ENCODE data around the gene THBS2.

Gene THBS2

DNA sequence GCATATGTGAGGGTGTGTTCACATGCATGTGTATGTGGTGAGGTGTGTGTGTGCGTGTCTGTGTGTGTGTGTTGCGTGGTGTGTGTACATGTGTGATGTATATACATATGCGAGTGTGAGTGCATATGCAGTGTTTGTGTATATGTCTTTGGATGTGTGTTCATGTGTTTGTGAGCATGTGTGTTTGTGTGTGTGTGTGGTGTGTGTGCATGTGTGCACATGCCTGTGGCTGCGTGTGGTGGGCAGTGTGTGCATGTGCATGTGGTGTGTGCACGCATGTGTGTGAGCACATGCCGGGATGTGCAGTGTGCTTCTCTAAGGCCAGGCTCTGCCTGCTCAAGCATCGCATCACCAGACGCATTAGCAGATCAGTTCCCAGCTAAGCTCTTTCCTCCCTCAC is 5.7 kb downstream of the THBS2 start:
- FAIRE-seq, result no peak

DNA sequence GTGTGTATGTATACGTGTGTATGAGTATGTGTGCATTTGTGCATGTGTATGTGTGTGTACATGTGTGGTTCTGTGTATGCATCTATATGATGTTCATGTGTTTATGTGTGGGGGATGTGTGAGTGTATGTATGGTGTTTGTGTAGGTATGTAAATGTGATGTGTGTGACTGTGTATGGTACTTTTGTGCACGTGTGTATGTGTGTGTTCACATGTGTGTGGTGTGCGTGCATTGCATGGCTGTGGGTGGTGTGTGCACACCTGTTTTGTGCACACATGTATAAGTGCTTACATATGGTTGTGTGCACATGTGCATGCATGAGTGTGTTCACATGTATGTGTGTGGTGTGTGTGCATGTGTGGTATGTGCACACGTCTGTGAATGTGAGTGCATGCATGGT is 6.2 kb downstream of the THBS2 start:
- no peak for FAIRE-seq

DNA sequence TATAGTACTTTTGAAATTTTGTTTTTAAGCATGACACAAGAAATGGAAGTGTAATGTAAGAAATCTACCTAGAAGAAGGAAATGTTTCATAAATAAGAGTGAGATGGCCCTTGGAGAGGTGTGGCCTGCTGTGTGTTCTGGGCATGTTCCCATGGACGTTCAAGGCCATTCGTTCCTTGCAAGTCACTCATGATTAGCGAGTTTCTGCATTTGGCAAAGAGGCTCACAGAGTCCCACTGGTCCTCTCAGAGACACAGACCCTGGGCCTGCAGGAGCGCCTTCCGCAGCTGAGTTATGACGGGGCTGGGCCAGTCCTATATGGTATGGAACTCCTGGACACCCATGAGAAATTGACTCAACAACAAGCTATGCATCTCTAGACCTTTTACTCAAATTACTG is 7.2 kb downstream of the THBS2 start:
- no peak for FAIRE-seq

DNA sequence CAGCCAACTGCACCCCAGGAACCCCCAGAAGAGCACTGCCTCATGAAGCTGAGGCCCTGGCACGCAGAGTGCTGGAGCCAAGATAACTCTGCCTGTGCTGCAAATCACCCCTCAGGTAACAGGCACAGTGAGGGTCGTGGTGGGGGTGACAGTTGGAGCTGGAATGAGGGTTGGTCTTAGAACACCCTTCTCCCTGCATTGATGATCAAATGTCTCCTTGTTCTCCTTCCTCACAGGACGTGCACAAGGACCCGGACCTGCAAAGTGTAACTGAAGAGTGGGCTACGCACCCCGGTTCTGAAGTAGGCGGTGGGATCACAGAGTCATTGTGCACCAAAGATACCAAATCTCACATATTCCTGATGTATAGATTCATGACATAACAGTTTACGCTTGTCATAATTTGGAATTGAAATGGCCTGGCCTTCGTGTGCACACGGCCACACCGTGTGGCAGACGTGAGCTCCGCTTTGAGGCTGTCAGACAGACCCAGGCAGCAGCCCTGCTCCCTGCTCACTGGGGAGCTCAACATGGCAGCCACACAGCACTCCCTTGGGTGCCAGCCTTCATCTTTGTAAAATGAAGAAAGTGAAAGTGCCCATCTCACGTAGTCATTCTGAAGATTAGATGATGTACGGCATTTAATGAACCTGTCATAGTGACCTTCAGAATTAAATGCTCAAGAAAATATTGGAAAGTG is 8.8 kb downstream of the THBS2 start:
- FAIRE-seq, result no peak

DNA sequence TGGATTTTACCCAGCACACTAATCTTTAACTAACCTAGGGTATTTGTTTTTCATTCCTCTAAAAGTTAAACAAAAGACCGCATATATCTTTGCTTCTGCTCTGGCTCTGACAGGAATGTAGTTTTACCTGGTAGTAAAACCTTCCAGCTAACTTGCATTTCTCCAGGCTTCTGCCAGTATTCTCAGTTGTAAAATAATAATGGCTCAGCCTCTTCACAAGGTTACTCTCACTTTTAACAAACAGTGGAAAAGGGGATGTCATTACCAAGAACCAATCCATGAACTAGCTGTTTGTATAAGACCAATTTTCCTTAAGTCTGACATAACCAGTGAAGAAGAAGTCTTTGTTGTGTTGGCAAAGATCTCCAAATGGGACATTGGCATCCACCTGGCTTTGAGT is 10.0 kb downstream of the THBS2 start:
- FAIRE-seq, result no peak

DNA sequence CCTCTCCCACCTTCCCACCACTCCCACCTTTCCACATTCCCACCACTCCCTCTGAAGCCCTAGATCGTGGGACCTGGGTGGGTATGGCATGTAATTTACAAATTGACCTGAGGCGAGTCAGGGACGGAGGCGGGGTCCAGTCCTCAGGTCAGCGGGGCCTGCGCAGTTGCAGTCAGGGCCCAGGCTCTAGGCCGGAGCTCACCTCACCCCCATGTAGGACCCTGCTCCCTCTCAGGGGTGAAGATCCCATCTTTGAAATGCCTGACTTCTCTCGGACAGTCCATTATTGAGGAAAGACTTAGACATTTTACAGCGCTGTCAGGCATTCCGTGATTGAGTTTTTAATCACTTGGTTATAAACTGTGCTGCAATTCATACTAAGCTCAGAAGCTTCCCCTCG is 10.5 kb downstream of the THBS2 start:
- no peak for FAIRE-seq

DNA sequence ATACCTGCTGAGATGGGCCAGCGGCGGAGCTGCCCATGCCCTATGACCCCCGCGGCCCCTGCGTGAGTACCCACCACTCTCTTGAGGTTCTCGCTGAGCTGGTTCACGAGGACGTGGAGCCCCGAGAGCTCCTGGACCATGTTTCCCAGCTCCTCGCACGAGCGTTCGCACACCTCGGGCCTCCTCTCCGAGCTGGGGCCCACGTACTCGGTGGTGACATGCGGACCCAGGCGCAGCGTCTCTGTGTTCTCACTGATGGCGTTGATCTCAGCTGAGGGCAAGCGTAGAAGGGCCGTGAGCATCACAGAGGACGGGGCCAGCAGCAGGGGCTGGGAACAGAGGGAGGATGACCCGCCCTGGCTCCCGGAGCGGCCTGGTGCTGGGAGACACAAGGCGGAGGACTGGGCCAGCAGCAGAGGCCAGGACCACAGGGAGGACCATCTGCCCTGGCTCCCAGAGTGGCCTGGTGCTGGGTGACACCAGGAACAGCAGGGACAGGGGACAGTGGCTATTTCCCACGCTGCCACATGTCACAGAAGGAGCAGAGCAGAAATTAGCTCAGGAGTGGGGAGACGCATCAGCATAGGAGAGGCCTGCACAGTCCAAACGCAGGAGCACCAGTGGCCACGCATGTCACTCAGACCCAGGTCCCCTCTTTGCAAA is 11.8 kb downstream of the THBS2 start:
- no peak for FAIRE-seq

DNA sequence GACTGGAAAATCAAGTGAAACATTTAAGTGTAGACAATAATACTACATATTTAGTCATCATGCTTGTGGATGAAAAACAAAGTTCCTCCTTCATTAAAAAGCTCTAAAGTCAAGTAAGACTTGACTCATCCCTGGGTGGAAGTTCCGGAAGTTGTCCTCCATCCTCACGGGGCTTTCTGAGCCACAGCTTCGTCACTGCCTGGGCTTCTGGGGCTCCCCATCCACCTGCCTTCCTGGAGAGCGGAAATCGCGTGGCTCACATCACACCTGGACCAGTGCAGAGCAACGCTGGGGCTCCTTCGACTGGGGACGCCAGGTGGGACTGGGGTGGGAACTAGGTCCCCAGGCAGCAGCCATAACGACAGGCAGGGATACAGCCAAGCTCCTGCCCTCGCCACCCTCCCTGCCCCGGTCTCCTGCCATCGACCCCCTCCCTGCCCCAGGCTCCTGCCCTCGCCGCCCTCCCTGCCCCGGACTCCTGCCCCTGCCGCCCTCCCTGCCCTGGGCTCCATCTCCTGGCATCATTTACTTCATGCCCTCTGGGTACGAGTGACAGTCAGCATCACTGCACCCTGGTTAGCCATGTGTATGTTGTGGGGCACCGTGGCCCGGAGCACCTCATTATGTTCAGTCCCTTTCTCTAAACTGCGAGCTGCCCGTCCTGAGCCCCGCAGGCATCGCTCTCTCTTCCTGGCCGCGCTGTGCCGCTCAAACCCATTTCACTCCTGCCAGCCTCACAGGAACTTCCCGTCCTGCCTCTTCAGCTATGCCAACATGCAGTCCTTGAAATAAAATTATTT is 12.9 kb downstream of the THBS2 start:
- FAIRE-seq, result no peak

DNA sequence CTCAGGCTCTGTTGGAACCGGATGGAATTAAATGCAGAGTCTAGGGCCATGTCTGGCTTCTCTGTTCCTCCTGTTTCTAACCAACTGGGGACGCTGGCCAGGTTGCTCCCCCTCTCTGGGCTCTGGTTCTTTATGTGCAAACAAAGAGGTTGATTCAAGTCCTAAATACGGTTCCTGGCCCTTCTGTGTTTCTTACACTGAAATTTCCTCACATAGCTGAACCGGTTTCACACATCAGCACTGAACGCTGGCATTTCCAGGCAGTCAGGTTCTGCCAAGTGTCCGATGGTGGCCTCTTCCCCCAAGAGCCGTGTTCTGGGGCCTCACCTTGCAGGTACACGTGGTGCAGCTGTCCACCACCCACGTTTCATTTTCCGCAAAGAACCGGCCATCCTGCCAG is 13.5 kb downstream of the THBS2 start:
- no peak for FAIRE-seq

DNA sequence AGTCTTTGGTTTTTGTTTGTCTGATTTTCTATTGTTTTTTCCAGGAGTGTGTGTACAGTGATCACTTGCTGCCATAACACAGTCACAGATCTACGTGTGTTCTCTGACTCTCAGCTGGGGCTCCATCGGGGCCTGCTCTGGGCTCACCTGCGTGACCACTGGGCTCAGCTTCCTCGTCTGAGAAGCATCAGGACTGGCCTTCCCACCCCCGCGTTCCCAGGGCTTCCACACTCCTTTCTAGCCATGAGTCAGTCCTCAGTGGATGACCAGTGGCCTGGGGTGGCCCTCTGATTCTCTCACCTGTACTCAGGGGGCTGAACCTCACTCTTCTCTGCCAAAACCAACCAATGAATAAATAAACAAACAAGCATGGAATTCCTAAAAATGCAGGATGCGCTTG is 14.5 kb downstream of the THBS2 start:
- no peak for FAIRE-seq

DNA sequence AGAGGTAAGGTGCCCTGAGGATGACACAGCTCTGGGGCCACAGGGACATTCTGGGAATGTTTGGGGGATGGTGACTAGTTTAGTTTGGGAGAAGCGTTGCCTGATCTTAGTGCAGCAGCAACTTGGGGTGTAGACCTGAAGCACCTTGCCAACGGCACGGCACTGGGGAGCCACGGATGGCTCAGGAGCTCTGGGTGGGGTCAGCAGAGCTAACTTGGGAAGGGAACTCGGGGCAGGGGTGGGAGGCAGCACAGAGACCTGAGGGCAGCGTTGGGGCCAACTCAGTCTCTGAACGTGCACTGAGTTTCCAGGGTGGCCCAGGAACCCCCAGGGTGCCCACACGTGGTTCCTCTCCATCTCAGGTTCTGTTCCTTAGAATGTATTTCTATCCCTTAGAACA is 14.9 kb downstream of the THBS2 start:
- no peak for FAIRE-seq

DNA sequence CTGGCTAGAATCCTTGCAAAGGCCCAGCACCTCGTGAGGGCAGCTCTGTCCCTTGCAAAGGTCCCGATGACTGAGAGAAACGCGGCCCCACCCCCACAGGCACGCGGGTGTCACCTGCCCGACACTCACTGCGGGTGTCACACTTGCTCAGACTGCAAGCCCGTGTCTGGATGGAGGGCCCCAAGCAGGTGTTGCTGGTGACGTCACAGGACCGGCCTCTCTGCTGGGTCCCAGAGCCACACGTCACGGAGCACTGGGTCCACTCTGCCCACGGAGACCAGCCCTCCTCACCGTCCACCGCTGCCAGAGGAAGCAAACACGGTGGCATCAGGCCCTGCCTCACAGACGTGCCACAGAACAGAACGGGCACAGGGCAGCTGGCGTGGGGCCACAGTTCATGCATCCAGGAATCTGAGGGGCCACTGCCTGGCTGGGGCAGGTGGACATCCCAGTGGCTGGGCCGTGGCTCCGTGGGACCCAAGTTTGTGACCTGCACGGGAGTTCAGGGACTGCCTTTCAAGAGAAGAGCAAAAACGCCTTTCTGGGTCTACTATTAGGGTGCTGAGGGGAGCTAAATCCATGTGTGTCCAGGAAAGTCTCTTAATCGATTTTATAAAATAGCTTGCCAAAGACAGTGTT is 16.0 kb downstream of the THBS2 start:
- FAIRE-seq, result no peak

DNA sequence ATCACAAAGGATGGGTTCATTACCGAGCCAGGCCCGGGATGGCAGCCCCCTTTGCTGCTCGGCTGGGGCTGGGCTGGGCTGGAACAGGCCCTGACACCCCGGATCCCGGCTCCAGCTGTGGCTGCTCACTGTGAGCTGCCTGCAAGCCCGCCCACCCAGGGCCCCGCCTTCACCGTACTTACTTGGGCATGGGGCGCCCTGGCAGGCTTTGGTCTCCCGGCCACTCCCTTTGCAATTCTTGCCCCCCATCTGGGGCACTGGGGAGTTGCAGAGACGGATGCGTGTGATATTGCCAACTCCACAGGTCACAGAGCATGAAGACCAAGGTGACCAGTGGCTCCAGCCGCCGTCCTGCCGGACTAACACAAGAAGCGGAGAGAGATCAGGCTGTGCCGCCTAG is 16.7 kb downstream of the THBS2 start:
- no peak for FAIRE-seq

DNA sequence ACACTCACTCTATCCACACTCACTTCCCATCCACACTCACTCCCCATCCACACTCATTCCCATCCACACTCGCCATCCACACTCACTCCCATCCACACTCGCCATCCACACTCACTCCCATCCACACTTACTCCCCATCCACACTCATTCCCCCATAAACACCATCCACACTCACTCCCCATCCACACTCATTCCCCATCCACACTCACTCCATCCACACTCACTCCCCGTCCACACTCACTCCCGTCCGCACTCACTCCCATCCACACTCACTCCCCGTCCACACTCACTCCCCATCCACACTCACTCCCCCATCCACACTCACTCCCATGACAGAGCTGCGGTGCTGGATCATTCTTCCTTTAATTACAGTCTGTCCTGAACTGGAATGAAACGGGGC is 17.1 kb downstream of the THBS2 start:
- no peak for FAIRE-seq

DNA sequence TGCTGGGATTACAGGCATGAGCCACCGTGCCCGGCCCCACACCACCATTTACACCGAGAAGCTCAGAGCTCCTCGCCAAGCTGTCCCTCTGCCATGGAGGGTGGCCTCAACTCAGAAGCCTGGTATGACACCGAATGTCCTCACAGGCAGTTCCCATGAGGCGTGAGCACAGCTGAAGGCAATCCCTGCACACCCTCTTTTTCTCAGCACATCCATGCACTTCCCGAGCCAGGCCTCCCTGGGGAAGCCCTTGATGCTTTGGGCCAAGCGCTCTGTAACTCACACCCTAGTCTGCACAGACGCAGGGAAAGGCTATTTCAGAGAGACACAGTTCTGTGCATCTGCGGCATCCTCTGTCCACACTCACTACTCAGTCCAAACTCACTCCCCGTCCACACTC is 18.4 kb downstream of the THBS2 start:
- FAIRE-seq, result no peak

DNA sequence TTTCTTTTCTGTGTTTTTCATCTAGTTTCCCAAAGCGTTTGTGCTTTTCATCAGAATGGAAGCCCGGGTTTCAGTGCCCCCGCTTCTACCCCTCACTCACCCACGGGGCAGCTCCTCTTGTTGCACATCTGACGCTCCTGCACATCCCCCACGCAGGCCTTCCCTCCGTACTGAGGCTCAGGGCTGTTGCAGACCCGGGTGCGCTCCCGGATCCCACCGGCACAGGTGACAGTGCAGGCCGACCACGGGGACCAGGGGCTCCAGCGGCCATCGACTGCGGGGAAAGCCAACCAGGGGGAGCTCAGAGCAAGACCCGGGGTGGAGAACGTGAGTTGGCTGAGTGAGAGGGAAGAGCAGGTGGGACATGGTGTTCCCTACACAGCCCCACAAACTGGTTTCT is 19.0 kb downstream of the THBS2 start:
- FAIRE-seq, result no peak

DNA sequence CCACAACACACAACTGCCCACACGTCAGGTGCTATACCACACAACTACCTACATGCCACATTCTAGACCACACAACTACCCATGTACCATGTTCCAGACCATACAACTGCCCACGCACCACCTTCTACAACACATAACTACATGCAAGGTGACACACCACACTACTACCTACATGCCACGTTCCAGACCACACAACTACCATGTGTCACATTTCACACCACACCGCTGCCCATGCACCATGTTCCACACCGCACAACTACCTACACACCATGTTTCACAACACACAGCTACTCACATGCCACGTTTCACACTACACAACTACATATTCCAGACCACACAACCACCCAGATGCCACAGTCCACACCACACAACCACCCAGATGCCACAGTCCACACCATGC is 19.8 kb downstream of the THBS2 start:
- FAIRE-seq, result no peak

DNA sequence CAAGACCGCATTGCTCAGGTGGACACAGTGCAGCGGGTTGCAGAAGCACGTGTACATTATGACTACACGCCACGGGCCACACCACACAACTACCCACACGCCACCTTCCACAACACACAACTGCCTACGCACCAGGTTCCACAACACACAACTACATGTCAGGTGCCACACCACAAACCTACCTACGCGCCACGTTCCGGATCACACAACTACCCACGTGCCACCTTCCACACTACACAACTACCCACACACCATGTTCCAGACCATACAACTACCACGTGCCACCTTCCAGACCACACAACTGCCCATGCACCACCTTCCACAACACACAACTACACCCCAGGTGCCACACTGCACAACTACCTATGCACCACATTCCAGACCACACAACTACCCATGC is 20.5 kb downstream of the THBS2 start:
- no peak for FAIRE-seq

DNA sequence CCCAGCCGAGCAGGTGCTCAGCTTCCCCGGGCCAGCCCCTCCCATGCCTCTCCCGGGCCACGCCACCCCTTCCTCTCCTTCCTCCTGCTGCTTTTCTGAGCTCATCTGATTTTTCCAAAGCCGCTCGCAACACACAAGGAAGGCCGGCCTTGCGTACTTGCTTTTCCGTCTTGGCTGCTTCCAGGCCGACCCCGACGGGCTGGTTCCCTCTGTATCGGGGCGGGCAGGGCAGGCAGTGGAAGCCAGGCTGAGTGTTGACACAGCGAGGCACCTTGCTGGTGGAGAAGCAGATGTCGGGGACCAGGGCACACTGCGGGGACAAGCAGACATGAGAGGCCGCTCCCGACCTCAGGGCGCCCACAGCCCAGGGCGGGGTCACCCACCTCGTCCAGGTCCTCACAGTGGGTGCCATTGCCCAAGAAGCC is 21.1 kb downstream of the THBS2 start:
- no peak for FAIRE-seq

DNA sequence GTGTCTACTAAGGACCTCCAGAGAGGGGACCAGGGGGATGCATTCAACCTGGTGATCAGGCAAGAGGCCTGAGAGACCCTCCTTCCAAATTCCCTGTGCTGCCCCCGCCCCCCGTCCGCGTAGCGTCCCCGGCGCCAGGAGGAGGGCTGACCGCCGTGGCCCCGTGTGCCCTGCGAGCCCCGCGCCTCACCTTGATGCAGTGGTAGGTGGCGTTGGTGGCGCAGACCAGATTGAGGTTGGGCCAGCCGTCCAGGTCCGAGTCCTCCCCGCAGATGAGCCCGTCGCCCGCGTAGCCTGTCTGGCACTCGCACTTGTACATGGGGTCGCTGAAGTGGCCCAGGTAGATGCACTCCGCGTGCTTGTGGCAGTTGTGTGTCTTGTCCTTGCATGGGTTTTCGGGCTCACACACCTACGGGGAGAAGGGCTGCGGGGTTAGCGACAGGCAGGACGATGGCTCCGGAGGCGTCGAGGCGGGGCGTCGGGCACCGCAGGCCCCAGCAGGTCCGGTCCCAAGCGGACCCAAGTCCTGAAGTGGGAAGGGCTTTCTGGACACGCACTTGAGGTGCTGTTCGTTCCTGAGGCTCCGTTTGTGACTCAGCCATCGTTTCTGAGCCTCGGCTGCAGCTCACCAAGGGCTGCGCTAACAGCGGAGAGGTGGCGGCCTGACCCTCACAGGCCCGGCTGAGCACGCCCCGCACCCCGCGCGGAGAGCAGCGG is 21.7 kb downstream of the THBS2 start:
- no peak for FAIRE-seq

DNA sequence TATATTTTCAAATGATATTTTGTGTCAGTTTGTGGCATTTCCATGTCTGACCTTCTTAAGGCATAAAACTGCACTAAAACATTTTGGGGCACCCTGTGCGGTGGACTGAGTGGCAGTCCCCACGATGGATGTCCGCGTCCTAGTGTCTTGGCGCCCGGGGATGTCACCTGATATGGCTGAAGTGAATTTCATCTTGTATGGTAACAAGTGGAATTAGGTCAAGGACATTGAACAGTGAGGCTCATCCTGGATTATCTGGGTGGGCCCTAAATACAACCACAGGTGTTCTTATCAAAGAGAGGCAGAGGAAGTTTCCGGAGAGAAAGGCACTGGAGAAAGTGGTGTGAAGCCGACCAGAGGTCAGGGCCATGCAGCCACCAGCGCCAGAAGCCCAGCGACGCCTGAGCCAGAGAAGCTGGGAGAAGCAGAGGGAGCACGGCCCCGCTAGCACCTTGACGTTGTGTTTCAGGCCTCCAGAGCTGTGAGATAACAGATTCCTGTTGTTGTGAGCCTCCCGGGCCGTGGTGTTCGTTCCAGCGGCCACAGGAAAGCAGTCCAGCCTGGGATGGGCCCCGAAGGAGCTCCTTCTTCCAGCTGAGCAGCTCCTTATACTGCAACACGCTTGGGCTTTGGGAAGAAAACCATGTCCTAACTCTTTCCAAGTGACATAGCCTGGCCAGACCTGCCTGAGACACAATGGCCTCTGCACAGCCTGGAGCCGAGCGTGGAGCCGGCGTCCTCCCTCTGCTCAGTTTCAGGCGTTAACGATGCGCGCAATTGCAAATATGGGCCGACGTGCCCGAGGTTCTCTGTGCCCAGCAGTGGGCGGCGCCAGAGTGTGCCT is 22.5 kb downstream of the THBS2 start:
- FAIRE-seq, result no peak

DNA sequence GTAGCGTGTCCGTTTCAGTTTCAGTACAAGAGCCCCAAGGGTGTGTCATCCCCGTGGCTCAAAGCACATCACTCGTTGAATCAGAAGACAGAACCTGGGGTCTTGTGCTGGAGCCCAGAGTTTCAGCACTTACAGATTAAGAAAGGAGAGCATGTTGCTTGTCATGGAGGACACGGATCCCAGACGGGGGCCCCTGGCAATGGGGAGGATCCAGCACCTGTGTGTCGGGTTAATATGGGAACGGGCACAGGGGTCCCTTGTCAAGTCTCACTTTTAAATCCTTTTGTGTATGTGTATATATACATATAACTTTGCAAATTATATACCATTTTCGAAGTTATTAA is 23.4 kb downstream of the THBS2 start:
- no peak for FAIRE-seq

Data from islet of Langerhans (tissue), 1 donor.